Stimulated activated CD8-positive, alpha-beta memory T cell treated with anti-CD3 and anti-CD28 coated beads, Interleukin-7, amount 100 ng/mL, for 1 hour (primary cell): ENCODE results near the gene MYBPHL.

Source experiments
- DNase-seq, 2 donors: peaks; one replicate each; pipeline ENCODE4 v3.0.0-alpha.2; 2020; ENCODE audit warnings: low read depth in 2 of 2

Gene MYBPHL

DNA sequence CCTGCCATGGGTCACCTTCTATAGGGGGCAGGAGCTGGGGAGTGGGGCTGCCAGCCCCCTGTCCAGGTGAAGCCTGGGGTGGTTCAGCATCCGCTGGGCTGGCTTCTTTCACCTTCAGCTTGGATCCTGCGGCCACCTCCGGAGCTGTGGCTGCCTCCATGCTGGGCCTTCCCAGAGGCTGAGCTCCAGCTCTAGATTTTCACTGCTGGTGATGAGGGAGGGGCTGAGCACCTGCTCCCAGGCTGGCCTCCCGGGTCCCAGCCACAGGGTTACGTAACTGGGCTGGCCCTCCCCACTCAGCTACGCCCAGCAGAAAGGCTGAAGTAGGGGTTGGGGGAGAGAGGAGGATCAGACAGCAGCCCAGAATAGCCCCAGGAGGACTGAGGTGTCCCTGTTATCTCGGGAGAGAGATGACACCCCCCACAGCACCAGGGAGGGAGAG lies at the start of gene MYBPHL:
Gene MYBPHL, minus strand, starts transcription at position 180 of the 442 bp plus-strand sequence. Its CDS starts 20 bp downstream, at position 160.
- no peak for DNase-seq

DNA sequence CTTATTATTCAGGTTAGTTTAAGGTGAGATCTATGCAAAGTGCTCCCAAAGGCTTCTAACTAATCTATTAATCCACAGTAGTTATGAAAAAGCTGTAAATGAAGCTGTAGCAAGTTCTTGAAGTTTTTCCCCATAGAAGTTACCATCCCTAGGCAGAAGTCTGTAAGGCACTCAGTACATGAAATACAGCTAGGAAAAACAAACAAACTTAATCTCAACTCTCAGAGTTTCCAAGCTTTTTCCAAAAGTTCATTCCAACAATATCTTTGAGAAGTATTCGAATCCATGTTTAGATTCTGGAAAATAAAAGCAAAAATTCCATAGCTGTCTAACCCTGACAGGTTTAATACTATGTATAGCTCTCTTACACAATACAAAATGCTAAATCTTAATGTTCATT lies 49.7 kb upstream of the MYBPHL start:
- no peak for DNase-seq

DNA sequence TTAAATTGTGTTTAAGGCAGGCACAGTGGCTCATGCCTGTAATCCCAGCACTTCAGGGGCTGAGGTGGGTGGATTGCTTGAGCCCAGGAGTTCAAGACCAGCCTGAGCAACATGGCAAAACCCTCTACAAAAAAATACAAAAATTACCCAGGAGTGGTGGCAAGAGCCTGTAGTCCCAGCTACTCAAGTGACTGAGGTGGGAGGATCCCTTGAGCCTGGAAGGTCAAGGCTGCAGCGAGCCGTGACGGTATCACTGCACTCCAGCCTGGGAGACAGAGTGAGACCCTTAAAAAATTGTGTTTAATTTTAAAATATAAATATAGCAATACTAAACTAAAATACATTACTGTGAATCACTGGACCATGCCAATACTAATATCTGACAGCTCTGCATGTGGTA lies 48.1 kb upstream of the MYBPHL start:
- no peak for DNase-seq

GRCh38 chr1:109351457-109351856 lies 44.6 kb upstream of the MYBPHL start:
- no peak for DNase-seq

DNA sequence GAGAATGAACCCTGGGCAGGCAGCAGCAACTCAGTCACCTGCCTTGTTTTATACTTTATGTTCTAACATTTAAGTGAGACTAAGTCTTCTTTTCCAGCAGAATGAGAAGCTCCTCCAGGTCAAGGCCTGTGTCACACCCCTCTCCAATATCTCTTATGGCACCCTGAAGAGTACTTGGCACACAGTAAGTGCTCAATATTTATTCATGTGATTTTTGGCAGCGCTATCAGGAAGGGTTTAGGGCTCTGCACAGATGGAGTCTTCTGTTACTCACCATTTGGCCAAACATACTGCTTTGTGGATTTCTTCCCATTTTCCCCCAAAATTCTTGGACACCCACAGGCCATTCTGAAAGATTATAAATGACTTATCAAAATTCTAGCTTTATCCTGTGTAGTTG lies 43.8 kb upstream of the MYBPHL start:
- DNase-seq: no peak

GRCh38 chr1:109350182-109350581 lies 43.4 kb upstream of the MYBPHL start:
- no peak for DNase-seq

DNA sequence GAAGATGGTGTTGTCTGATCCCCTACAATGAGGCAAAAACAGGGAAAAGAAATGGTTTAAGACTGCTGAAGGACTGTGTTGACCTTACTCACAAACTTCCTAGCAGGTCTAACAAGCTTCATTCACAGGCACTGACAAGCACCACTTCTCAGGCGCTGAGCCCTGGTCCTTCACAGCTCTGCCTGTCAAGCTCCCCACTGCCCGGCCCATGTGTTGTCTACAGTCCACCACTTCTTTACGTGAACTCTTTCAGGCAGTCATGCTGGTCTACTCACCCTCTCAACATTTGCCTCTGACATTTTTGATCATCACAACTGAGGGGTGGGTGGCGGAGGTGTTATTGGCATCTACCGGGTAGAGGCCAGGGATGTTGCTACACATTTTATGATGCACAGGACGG lies 40.7 kb upstream of the MYBPHL start:
- DNase-seq: no peak

- DNase-seq: no peak
Measured at GRCh38 chr1:109341944-109342930, 35.4 kb upstream of the MYBPHL start.

DNA sequence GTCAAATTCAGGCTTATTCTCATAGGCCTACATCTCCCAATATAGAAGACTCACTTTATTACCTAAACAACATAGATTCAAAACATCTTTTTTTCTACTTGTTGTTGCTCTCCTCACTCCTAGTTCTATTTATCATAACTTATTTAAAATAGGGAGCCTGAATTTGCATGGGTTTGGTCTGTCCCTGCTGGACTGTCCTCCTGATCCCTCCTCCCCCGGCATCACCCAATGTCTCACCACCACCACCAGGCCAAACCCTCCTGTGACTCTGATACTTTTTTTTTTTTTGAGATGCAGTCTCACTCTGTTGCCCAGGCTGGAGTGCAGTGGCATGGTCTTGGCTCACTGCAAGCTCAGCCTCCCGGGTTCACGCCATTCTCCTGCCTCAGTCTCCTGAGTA lies 31.8 kb upstream of the MYBPHL start:
- DNase-seq: no peak

DNA sequence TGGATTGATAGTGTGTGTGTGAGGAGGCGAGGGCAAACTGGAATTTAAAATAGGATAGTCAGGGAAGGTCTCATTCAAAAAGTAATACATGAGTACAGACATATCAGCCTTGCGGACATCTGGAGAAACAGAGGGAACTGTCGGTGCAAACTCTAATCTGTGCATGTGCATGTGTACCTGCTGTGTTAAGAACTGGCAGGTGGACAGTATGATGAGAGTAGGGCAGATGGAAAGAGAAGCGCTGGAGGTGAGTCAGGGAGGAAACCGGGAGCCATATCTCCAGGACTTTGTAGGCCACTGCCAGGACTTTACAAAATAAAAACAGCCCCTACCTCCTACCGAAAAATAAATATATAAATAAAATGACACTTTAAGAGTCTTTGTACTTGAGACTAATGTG lies 31.3 kb upstream of the MYBPHL start:
- DNase-seq: no peak

- DNase-seq: no peak
Measured at GRCh38 chr1:109335091-109335490, 28.3 kb upstream of the MYBPHL start.

GRCh38 chr1:109331113-109331512 lies 24.3 kb upstream of the MYBPHL start:
- no peak for DNase-seq

DNA sequence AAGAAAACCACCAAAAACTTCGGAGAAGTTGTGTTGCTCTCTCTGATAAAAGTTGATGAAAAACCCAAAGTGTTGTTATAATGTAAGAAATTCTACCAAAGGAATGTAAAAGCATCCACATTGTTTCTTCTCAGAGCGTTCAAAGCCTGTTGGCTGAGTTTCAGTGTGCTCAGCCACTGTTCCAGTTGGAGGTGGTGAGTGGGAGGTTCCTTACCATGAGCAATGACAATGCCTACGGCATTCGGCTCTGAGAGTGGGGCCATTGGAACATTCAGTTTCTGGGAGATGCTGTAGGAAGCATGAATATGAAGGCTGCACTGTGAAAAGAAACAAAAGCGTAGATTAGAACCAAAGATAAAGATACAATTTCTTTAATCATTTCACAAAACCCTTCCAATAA lies 20.5 kb upstream of the MYBPHL start:
- no peak for DNase-seq

- DNase-seq: no peak
Measured at GRCh38 chr1:109322974-109323373, 16.2 kb upstream of the MYBPHL start.

- no peak for DNase-seq
Measured at GRCh38 chr1:109319114-109319513, 12.3 kb upstream of the MYBPHL start.

GRCh38 chr1:109316506-109316905 lies 9.7 kb upstream of the MYBPHL start:
- no peak for DNase-seq

DNA sequence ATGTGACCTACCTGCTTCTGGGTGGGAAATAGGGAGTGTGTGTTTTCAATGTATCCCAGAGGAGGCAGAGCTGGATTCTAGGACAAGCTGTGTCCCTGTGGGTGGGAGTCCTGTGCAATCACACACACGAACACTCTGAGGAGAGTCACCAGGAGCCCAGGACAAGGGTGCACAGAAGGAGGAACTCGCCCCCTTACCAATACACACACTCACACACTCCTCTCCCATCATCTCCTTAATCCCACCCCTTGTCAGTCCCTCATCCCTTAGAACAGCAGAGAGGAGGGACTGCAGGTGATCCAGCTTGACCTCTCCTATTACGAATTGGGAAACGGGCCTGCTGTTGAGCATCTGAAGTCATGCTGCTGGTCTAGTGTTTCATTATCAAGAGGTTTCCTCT lies 8.5 kb upstream of the MYBPHL start:
- DNase-seq: no peak

GRCh38 chr1:109314795-109315194 lies 8.0 kb upstream of the MYBPHL start:
- DNase-seq: no peak

GRCh38 chr1:109312978-109313775 lies 6.4 kb upstream of the MYBPHL start:
- DNase-seq: no peak

- DNase-seq: no peak
Measured at GRCh38 chr1:109312246-109312645, 5.4 kb upstream of the MYBPHL start.

- no peak for DNase-seq
Measured at GRCh38 chr1:109309347-109309746, 2.5 kb upstream of the MYBPHL start.

- no peak for DNase-seq
Measured at GRCh38 chr1:109307274-109308021, 637 bp upstream of the MYBPHL start.
